ENCODE results near the gene NMRAL1.
A peak's percentile ranks its signal among the peaks of the same experiment; 100 is the strongest.

NMRAL1 gene

GRCh38 chr16:4501071-4501478 lies 26.6 kb upstream of the NMRAL1 start:
- peaks cover 12% of the 10 kb centered on the region for H3K4me1 ChIP-seq (ENCODE audit: control insufficient read depth, insufficient read depth, low read length)
- H3K27ac ChIP-seq (ENCODE audit: low read length): no peak overlapping the region
- H3K9ac ChIP-seq (ENCODE audit: low read length in 2 of 2): peak overlapping the region; percentile 19 to 47
- peaks cover 0 to 3% of the 10 kb centered on the region in 2 donors for H3K36me3 ChIP-seq (ENCODE audit: control insufficient read depth in 2 of 2, insufficient read depth in 2 of 2, low read length in 2 of 2)
- no peak overlapping the region for H3K4me3 ChIP-seq (ENCODE audit: low read length in 2 of 2)
- H3K27me3 ChIP-seq (ENCODE audit: control insufficient read depth in 1 of 2, insufficient read depth in 2 of 2, low read length in 2 of 2): no peaks in the 10 kb centered on the region
- H3K9me3 ChIP-seq (ENCODE audit: control insufficient read depth in 2 of 2, low read length in 2 of 2): no peaks in the 10 kb centered on the region

- Histone ChIP-seq H3K4me1 (ENCODE audit: control insufficient read depth, insufficient read depth, low read length) (peaks cover 12% of the 10 kb centered on the region), H3K4me3 (ENCODE audit: low read length in 2 of 2) (peak overlapping the region in 1 of 2 donors; percentile 40), H3K9ac (ENCODE audit: low read length in 2 of 2) (peak overlapping the region; percentile 19 to 36)
Observed at GRCh38 chr16:4500272-4500671, 25.8 kb upstream of the NMRAL1 start.

GRCh38 chr16:4499196-4499555 lies 24.8 kb upstream of the NMRAL1 start:
- no peak overlapping the region for H3K4me3 ChIP-seq (ENCODE audit: low read length in 2 of 2)
- no peak overlapping the region for H3K9ac ChIP-seq (ENCODE audit: low read length in 2 of 2)
- no peaks in the 10 kb centered on the region for H3K27me3 ChIP-seq (ENCODE audit: control insufficient read depth in 1 of 2, insufficient read depth in 2 of 2, low read length in 2 of 2)
- peaks cover 12% of the 10 kb centered on the region for H3K4me1 ChIP-seq (ENCODE audit: control insufficient read depth, insufficient read depth, low read length)
- no peaks in the 10 kb centered on the region for H3K36me3 ChIP-seq (ENCODE audit: control insufficient read depth in 2 of 2, insufficient read depth in 2 of 2, low read length in 2 of 2)
- H3K9me3 ChIP-seq (ENCODE audit: control insufficient read depth in 2 of 2, low read length in 2 of 2): no peaks in the 10 kb centered on the region
- H3K27ac ChIP-seq (ENCODE audit: low read length): no peak overlapping the region

More at GRCh38 chr16:4500272-4500671, 25.8 kb upstream of the NMRAL1 start:
- H3K27ac ChIP-seq (ENCODE audit: low read length): peak overlapping the region; percentile 18
- no peaks in the 10 kb centered on the region for H3K9me3 ChIP-seq (ENCODE audit: control insufficient read depth in 2 of 2, low read length in 2 of 2)
- no peaks in the 10 kb centered on the region for H3K27me3 ChIP-seq (ENCODE audit: control insufficient read depth in 1 of 2, insufficient read depth in 2 of 2, low read length in 2 of 2)
- H3K36me3 ChIP-seq (ENCODE audit: control insufficient read depth in 2 of 2, insufficient read depth in 2 of 2, low read length in 2 of 2): no peaks in the 10 kb centered on the region

GRCh38 chr16:4498546-4499195 lies 24.2 kb upstream of the NMRAL1 start:
- Histone ChIP-seq H3K36me3 (ENCODE audit: control insufficient read depth in 2 of 2, insufficient read depth in 2 of 2, low read length in 2 of 2) (no peaks in the 10 kb centered on the region), H3K4me3 (ENCODE audit: low read length in 2 of 2) (no peak overlapping the region), H3K4me1 (ENCODE audit: control insufficient read depth, insufficient read depth, low read length) (peaks cover 12% of the 10 kb centered on the region), H3K9ac (ENCODE audit: low read length in 2 of 2) (no peak overlapping the region), H3K9me3 (ENCODE audit: control insufficient read depth in 2 of 2, low read length in 2 of 2) (no peaks in the 10 kb centered on the region), H3K27ac (ENCODE audit: low read length) (no peak overlapping the region), H3K27me3 (ENCODE audit: control insufficient read depth in 1 of 2, insufficient read depth in 2 of 2, low read length in 2 of 2) (no peaks in the 10 kb centered on the region)

- Histone ChIP-seq H3K9me3 (ENCODE audit: control insufficient read depth in 2 of 2, low read length in 2 of 2) (no peaks in the 10 kb centered on the region), H3K4me3 (ENCODE audit: low read length in 2 of 2) (no peak overlapping the region), H3K36me3 (ENCODE audit: control insufficient read depth in 2 of 2, insufficient read depth in 2 of 2, low read length in 2 of 2) (no peaks in the 10 kb centered on the region), H3K9ac (ENCODE audit: low read length in 2 of 2) (no peak overlapping the region), H3K27me3 (ENCODE audit: control insufficient read depth in 1 of 2, insufficient read depth in 2 of 2, low read length in 2 of 2) (no peaks in the 10 kb centered on the region), H3K27ac (ENCODE audit: low read length) (no peak overlapping the region), H3K4me1 (ENCODE audit: control insufficient read depth, insufficient read depth, low read length) (peaks cover 10% of the 10 kb centered on the region)
Observed at GRCh38 chr16:4496305-4496704, 21.9 kb upstream of the NMRAL1 start.

- H3K27ac ChIP-seq (ENCODE audit: low read length): no peak overlapping the region
- no peaks in the 10 kb centered on the region for H3K9me3 ChIP-seq (ENCODE audit: control insufficient read depth in 2 of 2, low read length in 2 of 2)
- H3K9ac ChIP-seq (ENCODE audit: low read length in 2 of 2): no peak overlapping the region
- no peaks in the 10 kb centered on the region for H3K36me3 ChIP-seq (ENCODE audit: control insufficient read depth in 2 of 2, insufficient read depth in 2 of 2, low read length in 2 of 2)
- no peaks in the 10 kb centered on the region for H3K27me3 ChIP-seq (ENCODE audit: control insufficient read depth in 1 of 2, insufficient read depth in 2 of 2, low read length in 2 of 2)
- peaks cover 9% of the 10 kb centered on the region for H3K4me1 ChIP-seq (ENCODE audit: control insufficient read depth, insufficient read depth, low read length)
- no peak overlapping the region for H3K4me3 ChIP-seq (ENCODE audit: low read length in 2 of 2)
Observed at GRCh38 chr16:4495766-4496165, 21.3 kb upstream of the NMRAL1 start.

- Histone ChIP-seq H3K9me3 (ENCODE audit: control insufficient read depth in 2 of 2, low read length in 2 of 2) (no peaks in the 10 kb centered on the region), H3K4me3 (ENCODE audit: low read length in 2 of 2) (no peak overlapping the region), H3K27me3 (ENCODE audit: control insufficient read depth in 1 of 2, insufficient read depth in 2 of 2, low read length in 2 of 2) (no peaks in the 10 kb centered on the region), H3K4me1 (ENCODE audit: control insufficient read depth, insufficient read depth, low read length) (peaks cover under 1% of the 10 kb centered on the region), H3K36me3 (ENCODE audit: control insufficient read depth in 2 of 2, insufficient read depth in 2 of 2, low read length in 2 of 2) (no peaks in the 10 kb centered on the region), H3K27ac (ENCODE audit: low read length) (no peak overlapping the region), H3K9ac (ENCODE audit: low read length in 2 of 2) (no peak overlapping the region)
Observed at GRCh38 chr16:4494746-4495490, 20.5 kb upstream of the NMRAL1 start.

- no peaks in the 10 kb centered on the region for H3K27me3 ChIP-seq (ENCODE audit: control insufficient read depth in 1 of 2, insufficient read depth in 2 of 2, low read length in 2 of 2)
- H3K4me3 ChIP-seq (ENCODE audit: low read length in 2 of 2): no peak overlapping the region
- peaks cover 0 to 4% of the 10 kb centered on the region in 2 donors for H3K36me3 ChIP-seq (ENCODE audit: control insufficient read depth in 2 of 2, insufficient read depth in 2 of 2, low read length in 2 of 2)
- H3K9ac ChIP-seq (ENCODE audit: low read length in 2 of 2): no peak overlapping the region
- H3K27ac ChIP-seq (ENCODE audit: low read length): no peak overlapping the region
- H3K4me1 ChIP-seq (ENCODE audit: control insufficient read depth, insufficient read depth, low read length): no peaks in the 10 kb centered on the region
- no peaks in the 10 kb centered on the region for H3K9me3 ChIP-seq (ENCODE audit: control insufficient read depth in 2 of 2, low read length in 2 of 2)
Observed at GRCh38 chr16:4491898-4492297, 17.5 kb upstream of the NMRAL1 start.

- no peak overlapping the region for H3K4me3 ChIP-seq (ENCODE audit: low read length in 2 of 2)
- no peaks in the 10 kb centered on the region for H3K4me1 ChIP-seq (ENCODE audit: control insufficient read depth, insufficient read depth, low read length)
- H3K9ac ChIP-seq (ENCODE audit: low read length in 2 of 2): no peak overlapping the region
- no peak overlapping the region for H3K27ac ChIP-seq (ENCODE audit: low read length)
- no peaks in the 10 kb centered on the region for H3K27me3 ChIP-seq (ENCODE audit: control insufficient read depth in 1 of 2, insufficient read depth in 2 of 2, low read length in 2 of 2)
- no peaks in the 10 kb centered on the region for H3K9me3 ChIP-seq (ENCODE audit: control insufficient read depth in 2 of 2, low read length in 2 of 2)
- peaks cover 4% of the 10 kb centered on the region in 2 donors for H3K36me3 ChIP-seq (ENCODE audit: control insufficient read depth in 2 of 2, insufficient read depth in 2 of 2, low read length in 2 of 2)
Observed at GRCh38 chr16:4489030-4489429, 14.6 kb upstream of the NMRAL1 start.

GRCh38 chr16:4488499-4488967 lies 14.1 kb upstream of the NMRAL1 start:
- H3K4me3 ChIP-seq (ENCODE audit: low read length in 2 of 2): no peak overlapping the region
- H3K36me3 ChIP-seq (ENCODE audit: control insufficient read depth in 2 of 2, insufficient read depth in 2 of 2, low read length in 2 of 2): peaks cover 4% of the 10 kb centered on the region in 2 donors
- no peaks in the 10 kb centered on the region for H3K4me1 ChIP-seq (ENCODE audit: control insufficient read depth, insufficient read depth, low read length)
- no peak overlapping the region for H3K9ac ChIP-seq (ENCODE audit: low read length in 2 of 2)
- no peaks in the 10 kb centered on the region for H3K27me3 ChIP-seq (ENCODE audit: control insufficient read depth in 1 of 2, insufficient read depth in 2 of 2, low read length in 2 of 2)
- H3K27ac ChIP-seq (ENCODE audit: low read length): no peak overlapping the region
- H3K9me3 ChIP-seq (ENCODE audit: control insufficient read depth in 2 of 2, low read length in 2 of 2): no peaks in the 10 kb centered on the region

- H3K4me3 ChIP-seq (ENCODE audit: low read length in 2 of 2): no peak overlapping the region
- no peak overlapping the region for H3K27ac ChIP-seq (ENCODE audit: low read length)
- H3K9ac ChIP-seq (ENCODE audit: low read length in 2 of 2): no peak overlapping the region
- H3K36me3 ChIP-seq (ENCODE audit: control insufficient read depth in 2 of 2, insufficient read depth in 2 of 2, low read length in 2 of 2): peaks cover 4% of the 10 kb centered on the region in 2 donors
- H3K9me3 ChIP-seq (ENCODE audit: control insufficient read depth in 2 of 2, low read length in 2 of 2): no peaks in the 10 kb centered on the region
- H3K27me3 ChIP-seq (ENCODE audit: control insufficient read depth in 1 of 2, insufficient read depth in 2 of 2, low read length in 2 of 2): no peaks in the 10 kb centered on the region
- H3K4me1 ChIP-seq (ENCODE audit: control insufficient read depth, insufficient read depth, low read length): no peaks in the 10 kb centered on the region
Observed at GRCh38 chr16:4487955-4488498, 13.6 kb upstream of the NMRAL1 start.
